ENCODE measurements around the gene HIP1.
"Not testable (repeated sequence)": the region's sequence is repeated elsewhere in the genome, so short reads cannot be mapped to it uniquely, and the experiment has no call there.

- TF ChIP-seq FOXM1 (IDR thresholded peaks at IDR 0.05; ENCODE audit: borderline replicate concordance); NFRKB (IDR thresholded peaks at IDR 0.05); TARDBP (IDR thresholded peaks at IDR 0.05); SP1 (IDR thresholded peaks at IDR 0.05); CTBP1 (IDR thresholded peaks at IDR 0.05; ENCODE audit: borderline replicate concordance); ELF4 (IDR thresholded peaks at IDR 0.05); PKNOX1 (IDR thresholded peaks at IDR 0.05); FOXK2 (IDR thresholded peaks at IDR 0.05): not testable (repeated sequence)
These were observed 229.7 kb downstream of the HIP1 start for GRCh38 chr7:75509033-75509432.

Measured in HEK293T (cell line).